ENCODE data around the gene RAB17. TPM values are rescaled to one million over a fixed set of nuclear protein-coding genes. Genes with fewer than 3 reads are reported as not detected.
"Not testable (repeated sequence)": the region's sequence is repeated elsewhere in the genome, so short reads cannot be mapped to it uniquely, and the experiment has no call there.

Gene RAB17
- total RNA-seq, 2 experiments from 2014 or later = 0.14 to 0.69 TPM

- H3K4me1 Mint-ChIP-seq (ENCODE audit: low read depth) = peaks cover 37% of the 10 kb centered on the region
- no peaks in the 10 kb centered on the region for H3K36me3 Mint-ChIP-seq (ENCODE audit: low read depth)
- ChIA-PET CTCF (interaction anchor here (1.0 to 1.8 kb wide), 3 partner anchors 22 to 42 kb away, joined by 3 to 4 read pairs (median 3); no protein-coding TSS in a partner anchor), POLR2A (no interaction called here)
- TF ChIP-seq CTCF (IDR thresholded peaks at IDR 0.05) = no peak
- no peaks in the 10 kb centered on the region for H3K27me3 Mint-ChIP-seq
- no peak overlapping the region for H3K4me3 Mint-ChIP-seq
- intact Hi-C loops (cut with micrococcal nuclease) = no loop called here
- no peak overlapping the region for H3K27ac Mint-ChIP-seq
- DNase-seq (no peak), ATAC-seq (no peak)
- no peaks in the 10 kb centered on the region for H3K9me3 Mint-ChIP-seq
Measured at GRCh38 chr2:237613679-237614078, 23.1 kb upstream of the RAB17 start.

DNA sequence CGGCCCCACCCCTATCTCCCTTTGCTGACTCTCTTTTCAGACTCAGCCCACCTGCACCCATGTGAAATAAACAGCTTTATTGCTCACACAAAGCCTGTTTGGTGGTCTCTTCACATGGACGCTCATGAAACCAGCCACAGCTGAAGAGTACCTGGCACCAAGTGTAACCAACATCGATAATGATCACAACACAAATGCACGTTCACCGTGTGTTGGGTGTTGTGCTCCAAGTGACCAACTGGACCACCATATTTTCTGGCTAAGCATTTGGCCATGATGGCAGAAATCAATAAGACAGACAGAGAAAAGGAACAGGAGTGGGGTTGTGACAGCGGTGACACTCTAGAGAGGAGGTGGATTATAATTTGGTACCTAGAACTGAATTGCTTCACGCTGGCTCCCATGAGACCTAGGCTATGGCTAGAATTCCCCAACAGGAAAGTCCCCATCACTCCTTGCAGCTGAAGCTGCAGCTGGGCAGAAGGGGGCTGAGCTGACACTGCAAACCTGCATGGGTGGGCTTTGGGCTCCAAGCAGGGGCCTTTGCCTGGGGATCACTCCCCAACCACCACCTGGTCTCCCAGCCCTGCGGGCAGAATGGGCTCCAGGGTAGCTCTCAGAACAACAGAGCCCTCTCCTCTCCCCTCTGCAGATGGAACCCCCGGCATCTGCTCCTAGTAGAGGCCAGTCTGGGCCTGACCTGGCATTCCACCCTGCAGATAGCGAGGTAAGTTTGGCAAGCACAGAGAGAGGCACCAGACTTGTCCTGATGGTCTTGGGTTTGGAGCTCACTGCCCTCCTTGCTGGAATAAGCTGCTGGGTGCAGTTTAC, 22.2 kb upstream of the RAB17 start:
- TF ChIP-seq CTCF (IDR thresholded peaks at IDR 0.05) = no peak
- POLR2A ChIA-PET = no interaction called here
- Mint-ChIP-seq H3K4me3 (no peak overlapping the region), H3K36me3 (ENCODE audit: low read depth) (no peaks in the 10 kb centered on the region), H3K27me3 (no peaks in the 10 kb centered on the region), H3K27ac (no peak overlapping the region), H3K4me1 (ENCODE audit: low read depth) (peaks cover 28% of the 10 kb centered on the region), H3K9me3 (no peaks in the 10 kb centered on the region)
- ATAC-seq (no peak), DNase-seq (no peak)
- CTCF ChIA-PET = interaction anchor here (1.0 to 1.8 kb wide), 3 partner anchors 23 to 41 kb away, joined by 3 to 4 read pairs (median 3); no protein-coding TSS in a partner anchor
- intact Hi-C loops (cut with micrococcal nuclease) = no loop called here

DNA sequence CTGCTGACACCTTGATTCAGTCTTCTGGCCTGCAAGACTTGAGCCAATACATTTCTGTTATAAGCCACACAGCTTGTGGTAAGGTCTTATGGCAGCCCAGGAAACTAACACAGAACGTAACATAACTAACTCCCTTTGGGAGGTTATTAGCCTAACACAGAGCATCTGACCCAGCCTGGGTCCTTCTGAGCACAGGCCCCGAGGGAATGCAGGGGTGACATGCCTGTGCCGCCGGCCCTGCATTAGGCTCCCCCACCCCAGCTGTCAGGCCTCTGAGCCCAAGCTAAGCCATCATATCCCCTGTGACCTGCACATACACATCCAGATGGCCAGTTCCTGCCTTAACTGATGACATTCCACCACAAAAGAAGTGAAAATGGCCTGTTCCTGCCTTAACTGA, 16.0 kb upstream of the RAB17 start:
- ChIA-PET CTCF (interaction anchor here (1.5 kb wide), 1 partner anchor 139 kb away, joined by 3 read pairs; no protein-coding TSS in a partner anchor), POLR2A (interaction anchor here (0.6 kb wide), 2 partner anchors 20 to 97 kb away, joined by 3 to 4 read pairs; no protein-coding TSS in a partner anchor)
- DNase-seq; H3K27ac Mint-ChIP-seq; H3K36me3 Mint-ChIP-seq (ENCODE audit: low read depth); H3K4me3 Mint-ChIP-seq; ATAC-seq; H3K27me3 Mint-ChIP-seq; intact Hi-C loops (cut with micrococcal nuclease); H3K9me3 Mint-ChIP-seq: not testable (repeated sequence)
- peaks cover 20% of the 10 kb centered on the region for H3K4me1 Mint-ChIP-seq (ENCODE audit: low read depth)

- no peak for TF ChIP-seq CTCF (IDR thresholded peaks at IDR 0.05)
- intact Hi-C loops (cut with micrococcal nuclease) = no loop called here
- ChIA-PET POLR2A (no interaction called here), CTCF (interaction anchor here (1.5 to 4.1 kb wide), 2 partner anchors 23 to 140 kb away, joined by 3 to 31 read pairs; no protein-coding TSS in a partner anchor)
- Mint-ChIP-seq H3K27ac (no peak overlapping the region), H3K4me3 (no peak overlapping the region), H3K36me3 (ENCODE audit: low read depth) (no peaks in the 10 kb centered on the region), H3K27me3 (no peaks in the 10 kb centered on the region), H3K4me1 (ENCODE audit: low read depth) (peaks cover 20% of the 10 kb centered on the region), H3K9me3 (peaks cover 4% of the 10 kb centered on the region)
- DNase-seq = no peak
- ATAC-seq = no peak
Measured at GRCh38 chr2:237604960-237605359, 14.4 kb upstream of the RAB17 start.

GRCh38 chr2:237604391-237604790, 13.9 kb upstream of the RAB17 start:
- TF ChIP-seq CTCF (IDR thresholded peaks at IDR 0.05) = no peak
- no peak overlapping the region for H3K4me3 Mint-ChIP-seq
- ChIA-PET CTCF (interaction anchor here (1.0 to 4.1 kb wide), 2 partner anchors 22 to 141 kb away, joined by 4 to 31 read pairs; no protein-coding TSS in a partner anchor), POLR2A (interaction anchor here (1.3 to 1.6 kb wide), 3 partner anchors 11 to 88 kb away, joined by 3 to 5 read pairs (median 4); no protein-coding TSS in a partner anchor)
- H3K9me3 Mint-ChIP-seq = peaks cover 4% of the 10 kb centered on the region
- H3K4me1 Mint-ChIP-seq (ENCODE audit: low read depth) = peaks cover 20% of the 10 kb centered on the region
- no peaks in the 10 kb centered on the region for H3K36me3 Mint-ChIP-seq (ENCODE audit: low read depth)
- intact Hi-C loops (cut with micrococcal nuclease) = no loop called here
- ATAC-seq = no peak
- H3K27ac Mint-ChIP-seq = no peak overlapping the region
- DNase-seq = no peak
- no peaks in the 10 kb centered on the region for H3K27me3 Mint-ChIP-seq
